Measurements from ENCODE around the gene DIDO1.

DIDO1 gene

GRCh38 chr20:62966212-62967148 lies 40.2 kb upstream of the DIDO1 start:
- in situ Hi-C loops (cut with MboI; ENCODE audit: low sequenced_read_pairs, unreplicated experiment): no loop called here
- TF ChIP-seq CTCF (IDR thresholded peaks at IDR 0.05; ENCODE audit: borderline replicate concordance, control extremely low read depth, extremely low read depth, insufficient read depth, missing control alignments): no peak
- no peak for DNase-seq (ENCODE audit: low spot score)

GRCh38 chr20:62965363-62965771 lies 39.1 kb upstream of the DIDO1 start:
- DNase-seq (ENCODE audit: low spot score): no peak
- in situ Hi-C loops (cut with MboI; ENCODE audit: low sequenced_read_pairs, unreplicated experiment): no loop called here
- TF ChIP-seq CTCF (IDR thresholded peaks at IDR 0.05; ENCODE audit: borderline replicate concordance, control extremely low read depth, extremely low read depth, insufficient read depth, missing control alignments): no peak

GRCh38 chr20:62964700-62965099 lies 38.4 kb upstream of the DIDO1 start:
- in situ Hi-C loops (cut with MboI; ENCODE audit: low sequenced_read_pairs, unreplicated experiment): no loop called here
- DNase-seq (ENCODE audit: low spot score): no peak
- no peak for TF ChIP-seq CTCF (IDR thresholded peaks at IDR 0.05; ENCODE audit: borderline replicate concordance, control extremely low read depth, extremely low read depth, insufficient read depth, missing control alignments)

GRCh38 chr20:62963614-62964397 lies 37.5 kb upstream of the DIDO1 start:
- in situ Hi-C loops (cut with MboI; ENCODE audit: low sequenced_read_pairs, unreplicated experiment): no loop called here
- no peak for DNase-seq (ENCODE audit: low spot score)
- no peak for TF ChIP-seq CTCF (IDR thresholded peaks at IDR 0.05; ENCODE audit: borderline replicate concordance, control extremely low read depth, extremely low read depth, insufficient read depth, missing control alignments)

GRCh38 chr20:62962891-62963613 lies 36.7 kb upstream of the DIDO1 start:
- in situ Hi-C loops (cut with MboI; ENCODE audit: low sequenced_read_pairs, unreplicated experiment): no loop called here
- no peak for DNase-seq (ENCODE audit: low spot score)
- TF ChIP-seq CTCF (IDR thresholded peaks at IDR 0.05; ENCODE audit: borderline replicate concordance, control extremely low read depth, extremely low read depth, insufficient read depth, missing control alignments): no peak

- no peak for DNase-seq (ENCODE audit: low spot score)
- no peak for TF ChIP-seq CTCF (IDR thresholded peaks at IDR 0.05; ENCODE audit: borderline replicate concordance, control extremely low read depth, extremely low read depth, insufficient read depth, missing control alignments)
- in situ Hi-C loops (cut with MboI; ENCODE audit: low sequenced_read_pairs, unreplicated experiment): no loop called here
These were observed 36.0 kb upstream of the DIDO1 start for GRCh38 chr20:62962221-62962879.

Measured in GM13976 (cell line).